SK-N-SH (cell line): Measurements from ENCODE around the gene GUCA1C. TPM values are rescaled to one million over a fixed set of nuclear protein-coding genes. Genes with fewer than 3 reads are reported as not detected.

Experiments
- CTCF ChIA-PET: fragments of 300-600, 350-600 bp; formaldehyde crosslinking; extraction: SDS; loops from one replicate; lab custom pipeline; 2021; lab: Yijun Ruan, JAX
- POLR2A ChIA-PET: fragments of 350-600 bp; sonication (Branson Sonifier 250); formaldehyde crosslinking; extraction: SDS; loops from one replicate; lab custom pipeline; 2020; ENCODE audit warnings: antibody characterized with exemption, inconsistent platforms; lab: Yijun Ruan, JAX
- DNase-seq: peaks from one replicate; pipeline ENCODE4 v3.0.0; 2012
- H2AFZ ChIP-seq: fragments of 200-600 bp; sonication (generic); 2 replicates; pipeline ENCODE4 v1.8.1; 2016; ENCODE audit warnings: antibody characterized with exemption, mild to moderate bottlenecking, low read depth
- H3F3A ChIP-seq: fragments of 200-600 bp; sonication (generic); replicated peaks from 2 replicates; pipeline ENCODE3; 2016; ENCODE audit warnings: antibody characterized with exemption, mild to moderate bottlenecking; ENCODE audit not compliant: insufficient read depth
- H3K27ac ChIP-seq, 2 experiments: fragments of 200-500 bp in 1 of 2; fragments of 200-600 bp in 1 of 2; sonication (Bioruptor generic) in 1 of 2; sonication (generic), shearing (Covaris generic) in 1 of 2; 2 replicates each; pipeline versions ENCODE4 v1.5.1 to v1.6.1; 2014 to 2016; ENCODE audit warnings: low read depth in 2 of 2, inconsistent platforms in 1 of 2, low read length in 1 of 2, mild to moderate bottlenecking in 1 of 2, mixed read lengths in 1 of 2
- H3K27me3 ChIP-seq: fragments of 200-600 bp; sonication (generic), shearing (Covaris generic); 2 replicates; pipeline ENCODE4 v1.6.1; 2016; ENCODE audit warnings: mixed run types; ENCODE audit not compliant: insufficient read depth
- H3K36me3 ChIP-seq, 2 experiments: fragments of 200-500 bp in 1 of 2; fragments of 200-600 bp in 1 of 2; sonication (Bioruptor generic) in 1 of 2; sonication (generic) in 1 of 2; replicated peaks in 1 of 2; 2 replicates each; pipeline versions ENCODE3 to v1.5.1; 2014 to 2016; ENCODE audit warnings: low read length in 1 of 2, mild to moderate bottlenecking in 1 of 2; ENCODE audit not compliant: insufficient read depth in 2 of 2, control insufficient read depth in 1 of 2
- H3K4me1 ChIP-seq, 2 experiments: fragments of 200-500 bp in 1 of 2; fragments of 200-600 bp in 1 of 2; sonication (Bioruptor generic) in 1 of 2; sonication (generic), shearing (Covaris generic) in 1 of 2; 2 replicates each; pipeline versions ENCODE4 v1.5.1 to v1.6.1; 2014 to 2016; ENCODE audit warnings: low read depth in 1 of 2, low read length in 1 of 2, mixed run types in 1 of 2; ENCODE audit not compliant: insufficient read depth in 2 of 2, control insufficient read depth in 1 of 2
- H3K4me2 ChIP-seq: fragments of 200-600 bp; sonication (generic), shearing (Covaris generic); 2 replicates; pipeline ENCODE4 v1.6.1; 2017; ENCODE audit warnings: mixed run types
- H3K4me3 ChIP-seq, 2 experiments: fragments of 200-500 bp in 1 of 2; fragments of 200-600 bp in 1 of 2; sonication (Bioruptor generic) in 1 of 2; sonication (generic), shearing (Covaris generic) in 1 of 2; 2 replicates each; pipeline versions ENCODE4 v1.5.1 to v1.8.1; 2014 to 2016; ENCODE audit warnings: low read depth in 2 of 2, inconsistent platforms in 1 of 2, low read length in 1 of 2, mild to moderate bottlenecking in 1 of 2, mixed read lengths in 1 of 2, moderate library complexity in 1 of 2
- H3K79me2 ChIP-seq: fragments of 200-600 bp; sonication (generic); 2 replicates; pipeline ENCODE4 v1.8.1; 2017; ENCODE audit warnings: mild to moderate bottlenecking; ENCODE audit not compliant: insufficient read depth
- H3K9ac ChIP-seq: fragments of 200-600 bp; sonication (generic); 2 replicates; pipeline ENCODE4 v1.6.1; 2017; ENCODE audit warnings: mixed run types
- H3K9me2 ChIP-seq: fragments of 200-600 bp; sonication (generic); 2 replicates; pipeline ENCODE4 v1.6.1; 2017; ENCODE audit warnings: mixed run types
- H3K9me3 ChIP-seq: fragments of 200-600 bp; sonication (generic); 2 replicates; pipeline ENCODE4 v1.6.1; 2017; ENCODE audit warnings: mixed run types, mild to moderate bottlenecking, moderate library complexity
- H4K20me1 ChIP-seq: fragments of 200-600 bp; sonication (generic); 2 replicates; pipeline ENCODE4 v1.6.1; 2017; ENCODE audit warnings: mild to moderate bottlenecking, mixed run types; ENCODE audit not compliant: insufficient read depth
- CTCF ChIP-seq: fragments of 200-600 bp; sonication (generic); IDR thresholded peaks from 2 replicates; pipeline ENCODE4 v1.6.1; 2017; ENCODE audit warnings: antibody characterized with exemption, mild to moderate bottlenecking, moderate library complexity
- ELF1 ChIP-seq: IDR thresholded peaks from 2 replicates; pipeline ENCODE4 v1.4.0; 2012
- EP300 ChIP-seq, 2 experiments: IDR thresholded peaks; 2 replicates each; pipeline versions ENCODE4 v1.4.0 to v1.6.1; 2012; ENCODE audit warnings: borderline replicate concordance in 1 of 2, low read depth in 1 of 2, low read length in 1 of 2
- EZH2phosphoT487 ChIP-seq: fragments of 200-600 bp; sonication (generic); IDR thresholded peaks from 2 replicates; pipeline ENCODE4 v1.6.1; 2017; ENCODE audit warnings: low read depth, mixed run types, mild to moderate bottlenecking, antibody characterized with exemption, moderate library complexity, borderline replicate concordance
- FOSL2 ChIP-seq: IDR thresholded peaks from 2 replicates; pipeline ENCODE4 v1.4.0; 2012; ENCODE audit warnings: low read depth, mild to moderate bottlenecking, moderate library complexity, borderline replicate concordance
- FOXJ3 ChIP-seq: sonication (generic); formaldehyde crosslinking; IDR thresholded peaks from 2 replicates; pipeline ENCODE4 v1.5.1; 2020; ENCODE audit warnings: mild to moderate bottlenecking, missing genetic modification reagents
- FOXM1 ChIP-seq: IDR thresholded peaks from 2 replicates; pipeline ENCODE4 v1.4.0; 2012; ENCODE audit warnings: low read depth, mild to moderate bottlenecking
- GABPA ChIP-seq: IDR thresholded peaks from 2 replicates; pipeline ENCODE4 v1.4.0; 2012; ENCODE audit warnings: low read depth, mild to moderate bottlenecking
- JUND ChIP-seq: IDR thresholded peaks from 2 replicates; pipeline ENCODE4 v1.4.0; 2012
- MEF2A ChIP-seq: IDR thresholded peaks from 2 replicates; pipeline ENCODE4 v1.4.0; 2012; ENCODE audit warnings: low read depth, borderline replicate concordance
- NFIC ChIP-seq: IDR thresholded peaks from 2 replicates; pipeline ENCODE4 v1.4.0; 2012; ENCODE audit warnings: borderline replicate concordance
- NRF1 ChIP-seq: IDR thresholded peaks from 2 replicates; pipeline ENCODE4 v1.6.1; 2012; ENCODE audit warnings: low read depth, mild to moderate bottlenecking, low read length
- PBX3 ChIP-seq: IDR thresholded peaks from 2 replicates; pipeline ENCODE4; 2012
- RCOR1 ChIP-seq: fragments of 150-350 bp; IDR thresholded peaks from 2 replicates; pipeline ENCODE4 v1.6.1; 2017; ENCODE audit warnings: antibody characterized with exemption, low read length
- TAF1 ChIP-seq: IDR thresholded peaks from 2 replicates; pipeline ENCODE4 v1.6.1; 2012; ENCODE audit warnings: low read depth, mild to moderate bottlenecking, low read length, moderate library complexity, borderline replicate concordance
- YY1 ChIP-seq: IDR thresholded peaks from 2 replicates; pipeline ENCODE4 v1.4.0; 2012; ENCODE audit warnings: low read depth, mild to moderate bottlenecking
- WGBS: methylation state at CpG from one replicate; pipeline ENCODE4 v1.1.6; 2017; ENCODE audit warnings: low lambda C conversion rate; 5-methylcytosine and 5-hydroxymethylcytosine counted together
- polyA plus RNA-seq, 3 experiments: library from polyadenylated mRNA; depleted of rRNA; stranded (reverse); fragments of >200 nt; gene quantifications; 2 replicates each; pipeline ENCODE4 v1.2.3, GENCODE V29; 2012
- TF ChIP-seq, protein P1 (sequence below): IDR thresholded peaks from 2 replicates; pipeline ENCODE4 v1.4.0; 2012; ENCODE audit warnings: low read depth, borderline replicate concordance
- TF ChIP-seq, protein P2 (sequence below): IDR thresholded peaks from 2 replicates; pipeline ENCODE4 v1.4.0; 2012; ENCODE audit warnings: low read depth
- TF ChIP-seq, protein P3 (sequence below): IDR thresholded peaks from 2 replicates; pipeline ENCODE4 v1.6.1; 2012; ENCODE audit warnings: mild to moderate bottlenecking, low read depth, low read length, moderate library complexity

Gene GUCA1C
- polyA plus RNA-seq, 1 of the 3 experiments (the other 2 are of a cell fraction): not detected

DNA sequence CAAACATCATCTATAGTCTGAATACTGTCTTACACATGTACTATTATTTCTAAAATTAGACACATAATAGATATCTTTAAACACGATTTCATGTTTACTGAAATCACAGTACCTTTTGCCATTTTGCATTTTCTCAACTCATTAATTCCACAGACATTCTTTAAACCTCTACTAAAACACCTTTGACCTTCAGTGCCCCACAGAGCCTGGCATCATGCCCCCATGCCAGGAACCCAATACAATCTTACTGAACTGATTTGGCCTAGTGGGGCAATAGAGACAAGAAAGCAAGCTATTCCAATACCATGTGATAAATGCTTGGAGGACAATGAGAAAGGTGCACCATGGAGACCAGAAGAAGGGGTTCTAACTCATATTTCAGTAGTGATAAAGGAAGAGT lies 19.3 kb upstream of the GUCA1C start:
- H4K20me1 ChIP-seq: no peaks in the 10 kb centered on the region
- H3K4me3 ChIP-seq: no peak overlapping the region
- no peaks in the 10 kb centered on the region for H3K4me1 ChIP-seq
- POLR2A ChIA-PET: no interaction called here
- H3K27ac ChIP-seq: no peak overlapping the region
- TF ChIP-seq NFIC: no peak
- TF ChIP-seq EZH2phosphoT487: no peak
- no peak for TF ChIP-seq CTCF
- TF ChIP-seq TAF1: no peak
- TF ChIP-seq FOXJ3 (CRISPR knock-in tag): no peak
- no peak for TF ChIP-seq JUND
- no peak for TF ChIP-seq FOSL2
- TF ChIP-seq MEF2A: no peak
- TF ChIP-seq, protein P1, sequence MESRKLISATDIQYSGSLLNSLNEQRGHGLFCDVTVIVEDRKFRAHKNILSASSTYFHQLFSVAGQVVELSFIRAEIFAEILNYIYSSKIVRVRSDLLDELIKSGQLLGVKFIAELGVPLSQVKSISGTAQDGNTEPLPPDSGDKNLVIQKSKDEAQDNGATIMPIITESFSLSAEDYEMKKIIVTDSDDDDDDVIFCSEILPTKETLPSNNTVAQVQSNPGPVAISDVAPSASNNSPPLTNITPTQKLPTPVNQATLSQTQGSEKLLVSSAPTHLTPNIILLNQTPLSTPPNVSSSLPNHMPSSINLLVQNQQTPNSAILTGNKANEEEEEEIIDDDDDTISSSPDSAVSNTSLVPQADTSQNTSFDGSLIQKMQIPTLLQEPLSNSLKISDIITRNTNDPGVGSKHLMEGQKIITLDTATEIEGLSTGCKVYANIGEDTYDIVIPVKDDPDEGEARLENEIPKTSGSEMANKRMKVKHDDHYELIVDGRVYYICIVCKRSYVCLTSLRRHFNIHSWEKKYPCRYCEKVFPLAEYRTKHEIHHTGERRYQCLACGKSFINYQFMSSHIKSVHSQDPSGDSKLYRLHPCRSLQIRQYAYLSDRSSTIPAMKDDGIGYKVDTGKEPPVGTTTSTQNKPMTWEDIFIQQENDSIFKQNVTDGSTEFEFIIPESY: no peak
- TF ChIP-seq, protein P2, sequence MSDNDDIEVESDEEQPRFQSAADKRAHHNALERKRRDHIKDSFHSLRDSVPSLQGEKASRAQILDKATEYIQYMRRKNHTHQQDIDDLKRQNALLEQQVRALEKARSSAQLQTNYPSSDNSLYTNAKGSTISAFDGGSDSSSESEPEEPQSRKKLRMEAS: no peak
- TF ChIP-seq PBX3: no peak
- TF ChIP-seq, all 33 proteins: peak for 0
- H3K9me2 ChIP-seq: no peaks in the 10 kb centered on the region
- H3K27me3 ChIP-seq: no peaks in the 10 kb centered on the region
- H3K9ac ChIP-seq: no peak overlapping the region
- no peaks in the 10 kb centered on the region for H3K36me3 ChIP-seq
- no peak overlapping the region for H3K4me2 ChIP-seq
- DNase-seq: no peak
- H3K9me3 ChIP-seq: no peaks in the 10 kb centered on the region
- CTCF ChIA-PET: no interaction called here
- H3F3A ChIP-seq: no peaks in the 10 kb centered on the region
- H3K79me2 ChIP-seq: no peaks in the 10 kb centered on the region
- H2AFZ ChIP-seq: no peak overlapping the region
- 59% methylated on average over 1 of the region's 1 CpG for WGBS

DNA sequence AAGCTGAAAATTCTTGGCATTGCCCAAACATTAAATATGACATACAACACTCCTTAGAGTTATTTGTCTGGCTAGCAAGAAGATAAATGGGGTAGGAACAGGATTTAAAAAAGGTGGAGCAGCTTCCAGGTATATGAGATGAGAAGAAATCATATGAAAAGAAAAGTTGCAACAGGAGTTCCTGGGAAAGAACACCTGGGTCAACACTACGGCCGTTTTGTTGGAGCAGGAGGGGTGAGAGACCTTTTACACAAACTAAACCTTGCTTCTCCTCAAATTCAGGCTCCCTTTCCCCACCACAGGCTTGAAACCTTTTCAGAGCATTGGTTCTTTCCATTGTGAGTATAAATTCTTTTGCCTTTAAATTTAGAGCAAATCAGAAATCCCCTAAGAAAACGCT lies 18.8 kb upstream of the GUCA1C start:
- Histone ChIP-seq H3K9me3 (no peaks in the 10 kb centered on the region), H2AFZ (no peak overlapping the region), H3K27me3 (no peaks in the 10 kb centered on the region), H4K20me1 (no peaks in the 10 kb centered on the region), H3K79me2 (no peaks in the 10 kb centered on the region), H3K9me2 (no peaks in the 10 kb centered on the region), H3K4me1 (no peaks in the 10 kb centered on the region), H3K36me3 (no peaks in the 10 kb centered on the region), H3F3A (no peaks in the 10 kb centered on the region), H3K4me2 (no peak overlapping the region), H3K9ac (no peak overlapping the region), H3K27ac (no peak overlapping the region), H3K4me3 (no peak overlapping the region)
- WGBS: 58% methylated on average over 3 of the region's 3 CpGs
- ChIA-PET POLR2A (no interaction called here), CTCF (interaction anchor here (1.8 kb wide), 1 partner anchor 57 kb away, joined by 4 read pairs; no protein-coding TSS in a partner anchor)
- DNase-seq: no peak
- TF ChIP-seq NFIC (no peak), PBX3 (no peak), RCOR1 (no peak), FOXM1 (no peak), NRF1 (no peak), GABPA (no peak), YY1 (no peak), ELF1 (no peak), EP300 (IDR thresholded peaks at IDR 0.05; ENCODE audit: borderline replicate concordance in 1 of 2, low read depth in 1 of 2, low read length in 1 of 2) (no peak), EZH2phosphoT487 (no peak), FOXJ3 (CRISPR knock-in tag) (no peak)
- TF ChIP-seq, protein P3, sequence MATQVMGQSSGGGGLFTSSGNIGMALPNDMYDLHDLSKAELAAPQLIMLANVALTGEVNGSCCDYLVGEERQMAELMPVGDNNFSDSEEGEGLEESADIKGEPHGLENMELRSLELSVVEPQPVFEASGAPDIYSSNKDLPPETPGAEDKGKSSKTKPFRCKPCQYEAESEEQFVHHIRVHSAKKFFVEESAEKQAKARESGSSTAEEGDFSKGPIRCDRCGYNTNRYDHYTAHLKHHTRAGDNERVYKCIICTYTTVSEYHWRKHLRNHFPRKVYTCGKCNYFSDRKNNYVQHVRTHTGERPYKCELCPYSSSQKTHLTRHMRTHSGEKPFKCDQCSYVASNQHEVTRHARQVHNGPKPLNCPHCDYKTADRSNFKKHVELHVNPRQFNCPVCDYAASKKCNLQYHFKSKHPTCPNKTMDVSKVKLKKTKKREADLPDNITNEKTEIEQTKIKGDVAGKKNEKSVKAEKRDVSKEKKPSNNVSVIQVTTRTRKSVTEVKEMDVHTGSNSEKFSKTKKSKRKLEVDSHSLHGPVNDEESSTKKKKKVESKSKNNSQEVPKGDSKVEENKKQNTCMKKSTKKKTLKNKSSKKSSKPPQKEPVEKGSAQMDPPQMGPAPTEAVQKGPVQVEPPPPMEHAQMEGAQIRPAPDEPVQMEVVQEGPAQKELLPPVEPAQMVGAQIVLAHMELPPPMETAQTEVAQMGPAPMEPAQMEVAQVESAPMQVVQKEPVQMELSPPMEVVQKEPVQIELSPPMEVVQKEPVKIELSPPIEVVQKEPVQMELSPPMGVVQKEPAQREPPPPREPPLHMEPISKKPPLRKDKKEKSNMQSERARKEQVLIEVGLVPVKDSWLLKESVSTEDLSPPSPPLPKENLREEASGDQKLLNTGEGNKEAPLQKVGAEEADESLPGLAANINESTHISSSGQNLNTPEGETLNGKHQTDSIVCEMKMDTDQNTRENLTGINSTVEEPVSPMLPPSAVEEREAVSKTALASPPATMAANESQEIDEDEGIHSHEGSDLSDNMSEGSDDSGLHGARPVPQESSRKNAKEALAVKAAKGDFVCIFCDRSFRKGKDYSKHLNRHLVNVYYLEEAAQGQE: no peak
